ENCODE results near the gene SDHAF1.

Gene SDHAF1

GRCh38 chr19:35986111-35986510 is 8.9 kb upstream of the SDHAF1 start:
- Histone ChIP-seq H3K4me2 (ENCODE audit: low read length) (no peak overlapping the region), H3K27me3 (ENCODE audit: control insufficient read depth, insufficient read depth, low read length) (no peaks in the 10 kb centered on the region), H3K9ac (no peak overlapping the region), H3K9me3 (ENCODE audit: control insufficient read depth, low read length) (no peaks in the 10 kb centered on the region), H3K27ac (no peak overlapping the region), H3K79me2 (no peaks in the 10 kb centered on the region), H3K4me3 (ENCODE audit: low read depth, low read length) (no peak overlapping the region), H3K36me3 (ENCODE audit: control insufficient read depth, insufficient read depth, low read length) (no peaks in the 10 kb centered on the region), H2AFZ (no peak overlapping the region), H3K4me1 (no peaks in the 10 kb centered on the region)
- no peak for TF ChIP-seq CTCF (IDR thresholded peaks at IDR 0.05)

DNA sequence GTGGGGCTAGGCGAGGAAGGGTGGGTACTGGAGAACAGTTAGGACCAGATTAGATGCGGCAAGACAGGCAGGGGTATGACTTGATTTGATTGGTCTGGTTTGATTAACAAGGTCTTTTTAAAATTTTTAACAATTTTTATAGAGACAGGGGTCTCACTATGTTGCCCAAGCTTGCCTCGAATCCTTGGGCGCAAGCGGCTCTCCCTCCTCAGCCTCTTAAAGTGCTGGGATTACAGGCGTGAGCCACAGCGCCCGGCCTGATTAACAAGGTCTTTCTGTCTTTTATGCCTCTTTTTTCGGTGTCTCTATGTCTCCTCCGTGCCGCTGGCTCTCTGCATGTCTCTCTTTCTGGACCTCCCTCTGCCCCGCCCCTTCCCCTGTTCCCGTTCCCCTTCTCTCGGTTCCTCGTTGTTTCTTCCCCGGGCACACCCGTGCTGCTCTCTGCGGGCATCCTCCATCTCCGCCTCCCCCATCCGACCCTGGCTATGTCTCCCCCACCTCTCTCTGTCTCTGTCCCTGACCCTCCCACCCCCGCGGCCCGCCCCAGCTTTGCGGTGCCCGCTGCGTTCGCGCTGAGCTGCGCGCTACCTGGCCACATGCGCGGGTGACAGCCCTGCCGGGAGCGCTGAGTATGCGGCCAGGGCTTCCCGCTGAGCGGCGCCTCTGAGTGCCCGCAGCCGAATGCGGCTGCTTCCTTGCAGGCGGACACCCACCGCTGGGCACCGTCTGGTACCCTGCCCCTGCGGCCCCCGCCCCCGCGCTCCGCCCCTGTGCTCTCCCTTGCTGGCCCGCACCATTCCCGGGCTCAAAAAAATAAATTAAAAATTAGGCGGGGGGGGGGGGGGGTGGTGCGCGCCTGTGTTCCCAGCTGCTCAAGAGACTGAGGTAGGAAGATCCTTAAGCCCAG is 8.1 kb upstream of the SDHAF1 start:
- H3K4me3 ChIP-seq (ENCODE audit: low read depth, low read length), result no peak overlapping the region
- H2AFZ ChIP-seq, result peak overlapping the region; percentile 76
- no peaks in the 10 kb centered on the region for H3K27me3 ChIP-seq (ENCODE audit: control insufficient read depth, insufficient read depth, low read length)
- H3K36me3 ChIP-seq (ENCODE audit: control insufficient read depth, insufficient read depth, low read length), result no peaks in the 10 kb centered on the region
- peak overlapping the region; percentile 42 for H3K4me2 ChIP-seq (ENCODE audit: low read length)
- H3K9me3 ChIP-seq (ENCODE audit: control insufficient read depth, low read length), result no peaks in the 10 kb centered on the region
- TF ChIP-seq CTCF (IDR thresholded peaks at IDR 0.05), result no peak
- no peaks in the 10 kb centered on the region for H3K79me2 ChIP-seq
- H3K4me1 ChIP-seq, result no peaks in the 10 kb centered on the region
- no peak overlapping the region for H3K27ac ChIP-seq
- no peak overlapping the region for H3K9ac ChIP-seq

DNA sequence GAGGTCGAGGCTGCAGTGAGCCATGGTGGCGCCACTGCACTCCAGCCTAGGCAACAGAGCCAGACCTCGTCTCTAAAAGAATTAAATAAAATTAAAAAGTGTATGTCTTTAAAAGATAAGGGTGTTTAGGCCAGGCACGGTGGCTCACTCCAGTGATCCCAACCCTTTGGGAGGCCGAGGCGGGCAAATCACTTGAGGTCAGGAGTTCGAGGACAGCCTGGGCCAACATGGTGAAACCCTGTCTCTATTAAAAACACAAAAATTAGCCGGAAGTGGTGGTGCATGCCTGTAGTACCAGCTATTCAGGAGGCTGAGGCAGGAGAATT is 7.5 kb upstream of the SDHAF1 start:
- H3K36me3 ChIP-seq (ENCODE audit: control insufficient read depth, insufficient read depth, low read length), result no peaks in the 10 kb centered on the region
- no peaks in the 10 kb centered on the region for H3K27me3 ChIP-seq (ENCODE audit: control insufficient read depth, insufficient read depth, low read length)
- no peak overlapping the region for H3K9ac ChIP-seq
- H3K79me2 ChIP-seq, result no peaks in the 10 kb centered on the region
- H3K27ac ChIP-seq, result no peak overlapping the region
- H2AFZ ChIP-seq, result peak overlapping the region; percentile 76
- H3K9me3 ChIP-seq (ENCODE audit: control insufficient read depth, low read length), result no peaks in the 10 kb centered on the region
- H3K4me3 ChIP-seq (ENCODE audit: low read depth, low read length), result no peak overlapping the region
- no peak for TF ChIP-seq CTCF (IDR thresholded peaks at IDR 0.05)
- no peaks in the 10 kb centered on the region for H3K4me1 ChIP-seq
- no peak overlapping the region for H3K4me2 ChIP-seq (ENCODE audit: low read length)

- no peaks in the 10 kb centered on the region for H3K27me3 ChIP-seq (ENCODE audit: control insufficient read depth, insufficient read depth, low read length)
- no peak overlapping the region for H3K4me3 ChIP-seq (ENCODE audit: low read depth, low read length)
- H3K36me3 ChIP-seq (ENCODE audit: control insufficient read depth, insufficient read depth, low read length), result no peaks in the 10 kb centered on the region
- H3K79me2 ChIP-seq, result no peaks in the 10 kb centered on the region
- no peak for TF ChIP-seq CTCF (IDR thresholded peaks at IDR 0.05)
- H2AFZ ChIP-seq, result no peak overlapping the region
- no peak overlapping the region for H3K9ac ChIP-seq
- no peaks in the 10 kb centered on the region for H3K9me3 ChIP-seq (ENCODE audit: control insufficient read depth, low read length)
- no peaks in the 10 kb centered on the region for H3K4me1 ChIP-seq
- H3K4me2 ChIP-seq (ENCODE audit: low read length), result no peak overlapping the region
- H3K27ac ChIP-seq, result no peak overlapping the region
These were observed 6.2 kb upstream of the SDHAF1 start for GRCh38 chr19:35988824-35989223.

- no peak overlapping the region for H3K27ac ChIP-seq
- H2AFZ ChIP-seq, result no peak overlapping the region
- H3K4me2 ChIP-seq (ENCODE audit: low read length), result no peak overlapping the region
- H3K9ac ChIP-seq, result no peak overlapping the region
- H3K9me3 ChIP-seq (ENCODE audit: control insufficient read depth, low read length), result no peaks in the 10 kb centered on the region
- no peak overlapping the region for H3K4me3 ChIP-seq (ENCODE audit: low read depth, low read length)
- H3K36me3 ChIP-seq (ENCODE audit: control insufficient read depth, insufficient read depth, low read length), result no peaks in the 10 kb centered on the region
- no peaks in the 10 kb centered on the region for H3K4me1 ChIP-seq
- H3K79me2 ChIP-seq, result peaks cover 3% of the 10 kb centered on the region
- H3K27me3 ChIP-seq (ENCODE audit: control insufficient read depth, insufficient read depth, low read length), result no peaks in the 10 kb centered on the region
- TF ChIP-seq CTCF (IDR thresholded peaks at IDR 0.05), result no peak
These were observed 4.8 kb upstream of the SDHAF1 start for GRCh38 chr19:35990156-35990555.

Measured in parathyroid adenoma (tissue), 2 donors.